Ammon's horn (tissue), 1 donor: ENCODE data around the gene CTTNBP2.

Source experiments
- DNase-seq: peaks from one replicate; pipeline ENCODE4 v3.0.0-alpha.2; 2016; ENCODE audit warnings: low spot score

CTTNBP2 gene

DNA sequence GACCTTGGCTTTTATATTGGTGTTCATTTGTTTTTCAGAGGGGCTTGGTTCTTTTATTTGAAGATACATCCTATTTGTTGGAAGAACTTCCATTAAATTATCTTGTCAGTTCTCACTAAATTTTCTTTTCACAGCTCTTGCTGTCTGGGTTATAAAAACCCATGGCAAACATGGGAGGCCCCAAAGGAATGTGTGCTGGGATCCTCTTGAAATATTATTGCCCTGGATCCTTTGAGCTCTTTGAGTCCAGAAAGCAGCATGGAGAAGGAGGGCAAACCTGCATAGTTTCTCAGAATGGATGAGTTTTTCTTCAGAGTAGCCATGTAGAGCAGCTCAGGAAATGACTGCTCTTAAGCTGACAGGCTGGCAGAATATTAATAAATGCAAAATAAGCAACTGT lies 187.4 kb downstream of the CTTNBP2 start:
- no peak for DNase-seq

DNA sequence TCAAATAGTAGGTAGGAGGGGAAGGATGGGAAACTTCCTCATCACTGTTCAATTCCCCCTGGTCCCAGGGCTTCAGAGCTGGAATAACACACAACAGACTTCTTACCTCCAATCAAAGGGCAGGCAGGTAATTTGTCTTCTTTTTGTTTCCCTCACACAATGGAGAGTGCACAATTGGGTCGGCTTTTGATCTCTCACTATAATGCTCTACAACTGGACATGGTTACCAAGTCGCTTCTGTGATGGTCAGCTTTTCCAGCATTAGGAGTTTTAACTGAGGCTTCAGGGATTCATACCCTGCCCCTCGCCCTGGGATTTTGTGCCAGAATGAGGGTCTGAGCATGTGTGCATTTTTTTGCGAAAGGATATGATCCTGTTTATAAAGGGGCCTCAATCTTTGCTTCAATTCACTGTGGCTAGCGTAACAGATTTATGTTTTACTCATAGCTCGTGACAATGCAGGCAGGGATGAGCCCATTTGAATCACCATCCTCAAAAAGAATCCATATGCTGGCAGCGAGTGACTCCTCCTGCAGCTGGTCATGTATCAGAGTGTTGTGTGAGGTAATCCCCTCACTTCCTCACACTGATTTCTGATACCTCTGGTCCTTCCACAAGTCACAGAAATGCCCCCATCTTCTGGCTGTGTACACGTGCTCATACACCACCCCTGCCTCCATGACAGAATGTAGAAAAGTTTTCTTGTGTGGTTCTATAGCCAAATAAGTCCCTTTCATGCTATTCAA lies 189.6 kb downstream of the CTTNBP2 start:
- DNase-seq, result no peak

DNA sequence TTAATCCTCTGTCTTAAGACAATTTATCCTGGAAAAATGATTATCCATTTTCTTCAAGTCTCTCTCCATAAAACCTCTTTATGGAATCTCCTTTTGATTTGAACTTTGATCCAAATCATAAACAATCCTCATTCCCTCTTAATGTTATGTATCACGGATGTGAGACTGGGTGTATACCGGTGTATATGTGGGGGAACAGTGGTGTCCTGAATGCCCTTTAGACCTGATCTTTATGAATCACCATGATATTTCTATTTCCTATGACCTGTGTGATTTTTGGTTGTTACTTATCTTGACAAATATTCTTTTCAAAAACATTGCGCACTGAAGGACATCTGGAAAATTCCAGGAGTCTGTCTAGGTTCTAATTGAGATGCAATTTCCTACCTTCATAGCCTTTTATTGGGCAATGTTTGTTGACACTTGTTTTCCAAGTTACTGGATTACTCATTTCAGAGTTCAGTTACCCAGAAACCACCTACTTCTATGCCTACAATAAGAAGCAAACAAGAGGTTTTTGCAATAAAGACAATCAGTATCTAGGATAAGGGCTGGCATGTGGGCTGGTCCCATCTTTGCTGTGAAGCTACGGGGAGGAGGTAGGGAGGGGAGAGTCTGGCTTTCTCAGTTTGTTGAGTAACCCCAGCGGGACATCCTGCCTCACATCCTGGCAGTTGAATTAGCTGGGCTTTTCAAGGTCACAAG lies 190.4 kb downstream of the CTTNBP2 start:
- no peak for DNase-seq

DNA sequence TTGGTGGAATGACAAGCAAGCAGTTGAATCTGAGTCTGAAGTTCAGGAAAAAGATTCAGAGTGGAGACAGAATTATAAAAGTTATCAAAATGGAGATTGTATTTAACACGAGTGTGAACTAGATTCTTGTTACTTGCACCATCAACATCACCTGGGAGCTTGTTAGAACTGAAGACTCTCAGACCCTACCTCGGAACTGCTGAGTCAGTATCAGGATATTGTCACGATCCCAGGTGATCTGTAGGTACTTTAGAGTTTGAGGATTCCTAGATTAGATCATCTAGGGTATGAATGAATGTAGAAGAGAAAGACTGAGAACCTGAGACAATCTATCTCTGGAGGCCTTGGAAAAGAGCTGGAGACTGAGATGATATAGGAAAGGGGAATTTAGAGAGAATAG lies 194.1 kb downstream of the CTTNBP2 start:
- no peak for DNase-seq

DNA sequence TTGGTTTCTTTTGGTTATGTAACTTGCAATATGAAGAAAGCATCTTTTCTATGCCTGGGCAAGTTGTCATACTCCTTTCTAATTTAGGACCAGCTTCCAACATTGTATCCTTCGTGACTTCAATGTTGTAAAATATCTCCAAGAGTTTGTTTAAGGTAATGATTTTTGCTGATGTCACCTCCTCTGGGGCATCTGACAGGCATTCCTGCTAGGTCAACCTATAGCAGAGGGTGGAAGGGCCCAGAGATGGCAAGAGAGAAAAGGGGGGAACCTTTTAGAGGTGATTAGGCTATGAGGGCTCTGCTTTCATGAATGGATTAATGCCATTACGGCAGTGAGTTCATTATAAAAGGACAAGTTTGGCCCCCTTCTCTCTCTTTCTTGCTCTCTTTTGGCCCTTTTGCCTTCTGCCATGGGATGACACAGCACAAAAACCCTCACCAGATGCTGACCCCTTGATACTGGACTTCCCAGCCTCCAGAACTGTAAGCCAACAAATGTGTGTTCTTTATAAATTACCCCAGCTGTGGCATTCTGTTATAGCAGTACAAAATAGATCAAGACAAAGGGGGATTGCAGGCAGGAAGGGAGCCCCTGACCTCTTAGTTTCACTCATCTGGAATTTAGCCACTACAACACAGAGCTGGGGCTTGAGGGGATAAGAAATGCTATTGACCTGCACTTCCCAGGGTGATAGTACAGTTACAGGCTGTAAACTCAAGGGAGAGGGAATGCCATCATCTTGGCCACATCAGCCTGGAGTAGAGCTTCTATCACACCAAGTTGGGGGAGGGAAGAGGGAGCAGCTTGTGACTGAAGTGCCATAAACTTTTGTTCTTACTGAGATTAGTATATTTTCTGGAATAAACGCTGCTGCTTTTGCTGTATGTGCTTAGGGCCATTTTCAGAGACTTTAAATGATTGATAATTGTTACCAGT lies 197.5 kb downstream of the CTTNBP2 start:
- no peak for DNase-seq

DNA sequence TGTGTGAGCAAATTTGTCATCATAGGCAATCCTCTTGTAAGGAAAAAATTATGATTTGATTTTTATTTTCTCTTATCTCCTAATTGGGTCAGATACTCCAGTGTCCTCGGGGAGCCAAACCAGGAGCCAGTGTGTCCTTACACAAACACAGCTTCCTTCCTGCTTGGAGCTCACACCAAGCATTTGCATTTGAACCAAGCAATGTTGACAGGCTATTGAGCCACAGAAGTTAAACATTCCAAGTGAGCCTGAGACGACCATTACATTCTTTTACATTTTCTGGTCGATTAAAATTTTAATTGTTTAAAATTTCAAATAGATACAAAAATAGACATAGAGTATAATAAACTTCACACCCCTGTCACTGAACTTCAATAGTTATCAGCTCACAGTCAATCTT lies 198.6 kb downstream of the CTTNBP2 start:
- no peak for DNase-seq

DNA sequence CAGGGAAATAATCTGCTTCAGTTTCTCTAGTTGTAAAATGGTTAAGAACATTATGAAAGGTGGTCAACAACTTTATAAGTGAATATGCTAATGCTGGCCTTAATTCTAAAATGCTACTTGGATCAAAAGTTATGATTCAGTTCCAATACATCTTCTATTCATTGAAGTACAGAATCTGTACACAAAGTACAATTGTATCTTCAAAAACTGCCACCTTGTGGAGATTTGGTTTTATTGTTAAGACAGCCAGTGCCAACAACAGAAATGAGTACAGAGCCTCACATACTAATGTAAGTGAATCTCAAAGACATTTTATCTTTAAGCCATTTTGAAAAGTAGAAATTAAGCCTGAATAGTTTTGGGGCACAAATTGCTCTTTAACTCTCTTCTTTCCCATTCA lies 199.4 kb downstream of the CTTNBP2 start:
- DNase-seq, result peak; percentile 32

DNA sequence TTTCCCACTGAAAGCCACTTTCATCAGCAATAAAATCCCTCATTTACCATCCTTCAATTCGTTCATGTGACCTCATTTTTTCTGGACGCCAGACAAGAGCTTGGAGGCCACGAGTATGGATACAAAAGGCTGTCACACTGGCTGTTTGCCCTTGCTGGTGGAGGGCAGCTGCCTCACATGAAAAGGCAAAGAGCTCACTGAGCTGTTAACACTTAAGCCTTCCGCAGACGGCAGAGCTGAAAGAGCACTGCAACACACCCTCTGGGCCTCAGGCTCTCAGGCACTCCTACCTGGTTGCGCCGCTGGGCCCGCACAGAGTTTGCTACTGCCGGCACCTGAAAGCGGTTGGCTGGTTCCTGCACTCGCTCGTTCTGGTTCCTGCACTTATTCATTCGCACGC lies 199.9 kb downstream of the CTTNBP2 start:
- DNase-seq, result peak; percentile 85

DNA sequence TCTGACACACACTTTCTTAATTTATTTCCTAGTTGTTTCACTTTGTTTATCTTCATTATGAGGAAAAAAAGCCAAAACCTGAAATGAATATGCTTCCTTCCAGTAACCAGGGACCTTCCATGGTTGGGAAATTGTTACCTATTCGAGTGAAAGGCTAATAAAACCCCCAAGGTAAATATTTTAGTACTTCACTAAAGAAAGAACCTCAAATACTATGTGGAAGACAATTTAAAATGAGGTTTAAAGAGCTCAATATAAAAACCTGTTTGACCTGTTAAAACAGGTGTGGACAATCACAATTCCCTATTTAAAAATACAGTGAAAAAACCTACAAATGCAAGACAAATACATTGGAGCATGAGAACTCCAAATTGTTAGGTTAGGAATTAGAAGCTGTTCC lies 200.8 kb downstream of the CTTNBP2 start:
- no peak for DNase-seq

DNA sequence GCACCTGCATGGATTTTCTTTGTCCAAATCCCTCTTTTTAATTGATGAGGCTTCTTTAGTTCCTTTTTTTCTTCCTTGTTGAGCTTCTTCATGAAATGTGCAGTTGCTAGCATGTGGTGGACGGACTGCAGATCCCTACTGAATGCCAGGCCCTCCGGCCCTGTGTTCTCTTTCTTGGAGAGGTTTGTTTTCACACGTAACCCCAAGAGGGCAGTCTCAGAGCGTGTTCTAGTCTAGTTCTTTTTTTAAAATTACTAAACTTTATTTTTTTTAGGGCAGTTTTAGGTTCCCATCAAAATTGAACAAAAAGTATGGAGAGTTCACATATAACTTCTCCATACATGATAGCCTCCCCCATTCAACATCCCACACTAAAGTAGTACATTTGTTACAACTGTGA lies 203.4 kb downstream of the CTTNBP2 start:
- DNase-seq, result peak; percentile 35

DNA sequence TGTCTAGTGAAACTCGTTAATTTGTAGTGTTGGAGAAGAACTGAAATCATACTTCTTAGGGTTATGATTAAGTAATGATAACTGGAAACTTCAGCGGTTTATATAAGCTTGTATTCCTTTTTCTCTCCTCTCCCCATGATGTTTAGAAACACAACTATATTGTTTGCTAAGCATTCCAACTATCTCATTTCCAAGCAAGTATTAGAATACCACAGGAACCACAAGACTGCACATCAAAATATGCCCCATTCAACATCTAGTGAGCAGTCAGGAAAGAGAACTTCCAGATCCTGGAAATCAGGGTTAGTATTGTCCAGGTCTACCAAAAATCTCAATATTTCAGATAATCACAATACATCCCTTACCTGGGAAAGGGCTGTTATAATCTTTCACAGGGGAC lies 205.8 kb downstream of the CTTNBP2 start:
- DNase-seq, result no peak

DNA sequence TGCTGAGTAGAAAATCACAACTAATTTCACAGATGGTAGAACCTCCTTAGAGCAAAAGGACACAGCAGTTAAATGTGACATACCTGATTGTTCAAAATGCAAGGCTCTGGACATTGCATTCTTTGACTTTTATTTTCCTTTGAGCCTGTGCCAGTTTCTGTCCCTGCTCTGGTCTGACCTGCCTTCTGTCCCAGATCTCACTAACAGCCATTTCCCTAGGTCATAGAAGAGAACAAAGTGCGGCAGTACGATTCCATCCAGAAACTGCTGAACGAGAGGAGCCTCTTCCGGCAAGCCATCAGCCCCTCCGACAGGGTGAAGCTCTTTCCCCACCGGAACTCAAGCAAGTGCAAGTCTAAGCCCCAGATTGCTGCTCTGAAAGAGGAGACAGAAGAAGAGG lies 206.6 kb downstream of the CTTNBP2 start:
- DNase-seq, result no peak

DNA sequence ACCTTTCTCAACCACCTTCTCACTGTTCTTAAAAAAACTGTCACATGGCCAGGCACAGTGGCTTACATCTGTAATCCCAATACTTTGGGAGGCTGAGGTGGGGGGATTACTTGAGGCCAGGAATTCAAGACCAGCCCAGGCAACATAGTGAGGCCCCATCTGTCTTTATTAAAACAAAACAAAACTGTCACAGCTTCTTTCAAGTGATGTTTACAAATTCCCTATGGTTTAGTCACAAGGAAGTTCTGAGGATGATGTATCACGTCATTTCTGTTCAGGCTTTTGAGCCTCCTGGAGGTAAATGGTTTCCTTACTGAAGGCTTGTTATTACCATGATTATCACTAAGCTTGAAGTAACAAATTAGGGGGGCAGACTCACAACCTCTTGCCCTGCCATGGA lies 207.2 kb downstream of the CTTNBP2 start:
- DNase-seq, result no peak

DNA sequence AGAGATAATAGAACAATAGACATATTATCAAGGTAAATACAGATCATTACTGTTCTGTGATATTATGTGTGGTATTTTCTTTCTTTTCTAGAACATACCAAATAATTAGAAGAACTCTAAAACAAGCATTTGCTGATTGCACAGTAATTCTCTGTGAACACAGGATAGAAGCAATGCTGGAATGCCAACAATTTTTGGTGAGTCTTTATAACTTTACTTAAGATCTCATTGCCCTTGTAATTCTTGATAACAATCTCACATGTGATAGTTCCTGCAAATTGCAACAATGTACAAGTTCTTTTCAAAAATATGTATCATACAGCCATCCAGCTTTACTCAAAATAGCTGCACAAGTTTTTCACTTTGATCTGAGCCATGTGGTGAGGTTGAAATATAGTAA lies 207.9 kb downstream of the CTTNBP2 start:
- DNase-seq, result no peak

DNA sequence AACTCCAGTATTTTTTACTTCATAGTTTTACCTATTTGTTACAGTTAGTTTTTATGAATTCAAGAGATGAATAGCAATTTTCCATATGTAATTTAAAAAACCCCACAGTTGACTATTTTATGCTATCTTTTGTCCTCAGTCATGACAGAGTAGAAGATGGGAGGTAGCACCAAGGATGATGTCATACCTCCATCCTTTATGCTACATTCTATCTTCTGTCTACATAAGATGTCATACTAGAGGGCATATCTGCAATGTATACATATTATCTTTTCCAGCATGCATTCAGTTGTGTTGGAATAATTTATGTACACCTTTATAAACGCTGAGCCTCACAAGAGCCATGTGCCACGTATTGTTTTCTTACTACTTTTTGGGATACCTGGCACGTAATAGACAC lies 209.2 kb downstream of the CTTNBP2 start:
- DNase-seq, result no peak

DNA sequence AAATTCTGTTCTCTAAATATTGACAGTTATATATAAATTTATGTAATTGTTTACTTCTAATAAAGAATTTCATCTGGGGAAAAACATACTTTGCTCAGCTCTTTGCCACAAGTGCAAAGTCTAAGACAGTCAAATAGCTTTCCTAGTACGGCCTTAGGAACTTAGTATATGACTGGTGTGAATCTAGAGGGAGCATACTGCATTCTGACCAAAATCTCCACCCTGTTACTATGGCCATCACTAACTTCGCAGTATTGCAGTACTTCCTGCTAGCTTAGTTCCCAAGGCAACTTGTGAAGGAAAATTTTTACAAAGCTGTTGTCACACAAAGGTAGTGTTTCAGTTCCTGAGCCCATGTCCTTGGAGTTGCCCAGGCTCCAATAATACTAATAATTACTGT lies 211.9 kb downstream of the CTTNBP2 start:
- no peak for DNase-seq
